Upper lobe of left lung (tissue), 4 donors: ENCODE results near the gene PWWP3B.

Experiments
- CTCF ChIP-seq, 6 experiments: fragments of 450-650 bp in 4 of 6; fragments of 200-600 bp in 2 of 6; sonication (generic) in 2 of 6; IDR thresholded peaks; one replicate each; pipeline ENCODE4 v1.5.1; 2016 to 2019; ENCODE audit warnings: antibody characterized with exemption in 6 of 6
- POLR2A ChIP-seq, 4 donors: fragments of 450-650 bp; IDR thresholded peaks; one replicate each; pipeline ENCODE4 v1.5.1; 2016 to 2017; ENCODE audit warnings: antibody characterized with exemption in 4 of 4, mild to moderate bottlenecking in 2 of 4

- no peak for TF ChIP-seq CTCF (IDR thresholded peaks at IDR 0.05)
- no peak for TF ChIP-seq POLR2A (IDR thresholded peaks at IDR 0.05)
Observed at GRCh38 chrX:106177982-106178321, 9.8 kb downstream of the PWWP3B start.
